AG20443 (cell line): ENCODE results near the gene TAS2R1.

Experiments used
- DNase-seq: peaks from one replicate; pipeline ENCODE4 v3.0.0; 2012; ENCODE audit warnings: low spot score, mixed read lengths

TAS2R1 gene

GRCh38 chr5:9630251-9630650, at the start of gene TAS2R1:
Gene TAS2R1, minus strand, starts transcription at chr5:9630351. Its CDS starts 319 bp downstream, at chr5:9630032.
- DNase-seq = no peak

GRCh38 chr5:9670371-9670770, 40.2 kb upstream of the TAS2R1 start:
- no peak for DNase-seq

- DNase-seq = no peak
These were observed 37.8 kb upstream of the TAS2R1 start for GRCh38 chr5:9667906-9668305.

- no peak for DNase-seq
These were observed 33.7 kb upstream of the TAS2R1 start for GRCh38 chr5:9663891-9664290.

DNA sequence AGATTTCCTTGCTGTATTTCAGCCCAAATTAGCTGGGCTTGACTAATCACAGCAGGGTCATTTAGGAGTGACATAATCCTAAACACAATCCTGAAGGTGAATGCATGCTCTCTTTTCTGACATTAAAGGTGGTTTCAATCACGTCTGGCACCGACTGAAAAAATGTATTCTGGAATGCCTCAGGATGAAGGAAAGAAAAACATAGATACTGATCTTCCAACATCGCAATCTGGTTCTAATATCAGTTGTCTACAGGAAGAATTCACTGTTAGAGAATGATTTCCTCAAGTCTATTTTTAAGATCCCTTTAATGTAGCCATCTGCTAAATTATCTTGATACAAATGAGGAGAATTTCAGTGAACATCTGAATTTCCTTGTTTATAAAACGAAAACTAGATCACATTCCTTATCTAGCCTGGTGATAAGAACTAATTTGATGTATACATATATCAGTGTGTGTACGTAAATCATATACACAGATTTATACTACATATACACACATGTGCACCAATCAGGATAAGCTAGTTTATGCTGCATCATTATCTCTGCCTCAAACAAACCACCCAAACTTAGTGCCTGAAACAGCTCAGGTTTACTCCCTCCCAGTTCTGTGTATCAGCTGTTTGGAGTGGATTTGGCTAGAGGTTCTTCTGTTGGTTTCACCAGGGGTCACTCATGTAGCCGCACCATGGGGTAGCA, 31.3 kb upstream of the TAS2R1 start:
- no peak for DNase-seq

- peak; percentile 54 for DNase-seq
These were observed 28.6 kb upstream of the TAS2R1 start for GRCh38 chr5:9658706-9659105.

GRCh38 chr5:9657819-9658218, 27.7 kb upstream of the TAS2R1 start:
- DNase-seq = no peak

DNA sequence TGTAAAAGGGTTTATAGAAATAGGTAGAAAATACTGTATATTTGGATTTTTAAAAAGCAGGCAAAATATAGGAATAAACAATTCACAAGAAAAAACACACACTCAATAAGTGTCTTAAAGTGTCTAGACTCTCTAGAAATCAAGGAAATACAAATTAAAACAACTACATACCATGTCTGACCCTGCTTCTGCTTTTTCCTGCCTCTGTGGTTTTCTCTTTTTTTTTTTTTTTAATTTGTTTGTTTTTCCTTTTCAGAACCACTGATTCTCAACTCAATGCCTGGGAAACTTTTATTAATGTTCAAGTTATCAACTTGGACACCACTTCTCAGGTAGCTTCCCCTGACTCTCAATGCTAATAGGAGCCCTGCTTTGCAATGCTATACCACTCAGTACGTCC, 25.5 kb upstream of the TAS2R1 start:
- no peak for DNase-seq

DNA sequence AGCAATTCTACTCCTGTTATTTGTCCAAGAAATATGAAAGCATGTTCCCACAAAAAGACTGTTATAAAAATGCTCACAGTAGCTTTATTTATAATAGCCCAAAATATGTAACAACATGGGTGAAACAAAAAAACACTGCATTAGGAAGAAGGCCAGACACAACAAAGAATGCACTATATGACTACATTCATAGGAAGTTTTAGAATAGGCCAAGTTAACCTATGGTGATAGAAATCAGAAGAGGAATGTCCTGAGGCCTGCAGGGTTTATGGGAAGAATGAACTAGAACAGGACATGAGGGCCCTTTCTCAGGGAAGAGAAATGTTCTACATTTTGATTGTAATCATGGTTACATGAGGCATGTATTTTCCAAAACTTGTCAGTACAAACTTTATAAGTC, 24.7 kb upstream of the TAS2R1 start:
- DNase-seq = no peak

GRCh38 chr5:9653811-9654210, 23.7 kb upstream of the TAS2R1 start:
- peak; percentile 88 for DNase-seq

DNA sequence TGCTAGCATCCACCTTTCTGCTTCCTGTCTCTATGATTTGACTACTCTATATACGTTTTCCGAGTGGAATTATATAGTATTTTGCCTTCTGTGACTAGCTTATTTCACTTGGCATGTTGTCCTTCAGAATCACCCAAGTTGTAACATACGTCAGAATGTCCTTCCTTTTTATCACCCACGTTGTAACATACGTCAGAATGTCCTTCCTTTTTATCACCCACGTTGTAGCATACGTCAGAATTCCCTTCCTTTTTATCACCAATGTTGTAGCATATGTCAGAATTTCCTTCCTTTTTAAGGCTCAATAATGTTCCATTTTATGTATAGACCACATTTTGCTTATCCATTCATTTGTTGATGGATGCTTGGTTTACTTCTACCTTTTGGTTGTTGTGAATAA, 22.9 kb upstream of the TAS2R1 start:
- DNase-seq = no peak

DNA sequence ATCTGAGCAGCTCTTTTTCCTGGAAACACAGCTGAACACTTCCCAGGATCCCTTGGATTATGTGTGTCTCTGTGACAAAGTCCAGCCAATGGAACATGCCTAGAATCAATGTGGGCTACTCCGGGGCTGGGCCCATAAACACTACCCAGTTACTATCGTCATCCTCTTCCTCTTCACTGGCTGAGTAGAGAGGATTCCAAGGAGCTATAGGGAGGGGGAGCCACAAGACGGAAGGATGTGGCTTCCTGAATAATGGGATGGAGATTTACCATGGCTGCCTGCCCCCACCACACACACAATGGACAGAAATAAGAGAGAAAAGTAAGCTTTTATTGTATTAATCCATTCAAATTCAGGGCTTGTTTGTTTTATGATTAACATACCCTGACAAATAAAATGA, 22.1 kb upstream of the TAS2R1 start:
- no peak for DNase-seq

DNA sequence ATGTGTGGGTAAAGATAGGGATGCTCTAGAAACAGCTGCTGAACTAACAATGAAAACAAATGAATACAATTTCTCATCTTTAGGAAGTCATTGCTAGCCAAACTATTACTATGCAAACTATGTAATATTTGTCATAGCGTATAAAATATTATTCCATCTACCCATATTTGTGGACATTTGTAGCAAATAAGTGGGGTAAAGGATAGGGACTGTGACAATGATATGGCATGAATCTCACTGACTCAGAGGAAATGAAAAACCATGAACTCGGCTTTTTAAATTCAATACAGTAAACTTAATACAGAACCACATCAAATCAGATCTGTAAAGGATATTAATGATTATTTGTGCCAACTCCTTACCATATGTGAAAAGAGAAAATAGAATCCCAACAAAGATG, 16.7 kb upstream of the TAS2R1 start:
- no peak for DNase-seq

- DNase-seq = peak; percentile 48
These were observed 14.5 kb upstream of the TAS2R1 start for GRCh38 chr5:9644630-9645029.

DNA sequence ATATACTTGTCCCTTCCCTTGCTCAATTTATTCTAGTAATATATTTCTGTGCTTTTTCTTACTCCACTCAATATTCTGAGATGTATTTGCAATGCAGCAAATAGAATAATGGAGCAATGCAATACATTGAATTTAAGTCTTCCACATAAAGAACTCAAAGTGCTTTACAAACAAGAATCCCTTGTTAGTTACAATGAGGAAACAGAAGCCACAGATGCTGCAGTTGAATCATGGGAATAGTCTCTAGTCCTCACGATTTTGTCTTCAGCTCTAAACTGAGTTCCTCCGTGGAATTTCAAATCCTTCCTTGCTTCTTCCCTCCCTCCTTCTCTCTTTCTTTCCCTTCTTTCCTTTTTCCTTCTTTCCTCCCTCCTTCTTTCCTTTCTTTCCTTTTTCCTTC, 12.5 kb upstream of the TAS2R1 start:
- no peak for DNase-seq

DNA sequence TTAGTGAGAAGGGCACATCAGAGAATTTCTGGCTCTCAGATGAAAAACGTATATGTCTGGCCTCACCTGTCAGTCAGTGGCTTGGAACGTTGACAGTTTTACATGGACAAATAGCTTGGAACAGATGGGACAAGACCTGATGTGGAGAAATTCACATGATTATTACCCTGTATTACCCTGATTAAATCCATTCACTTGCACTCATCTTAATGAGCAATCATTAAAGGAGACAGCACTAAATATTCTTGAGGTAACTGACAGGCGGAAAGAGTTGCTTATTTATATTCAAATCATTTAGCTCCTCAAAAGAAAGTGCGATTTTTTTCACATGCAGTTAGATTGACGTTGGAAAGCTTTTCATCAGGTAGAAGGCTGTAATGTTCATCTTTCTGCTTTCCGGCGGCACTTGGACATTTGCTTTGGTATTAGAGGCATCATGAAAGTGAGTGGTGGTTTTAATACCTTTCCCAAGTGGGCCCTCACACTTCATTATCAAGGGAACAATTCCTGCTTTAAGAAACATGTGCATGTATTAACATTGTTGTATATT, 11.7 kb upstream of the TAS2R1 start:
- DNase-seq = no peak

- no peak for DNase-seq
These were observed 2.3 kb upstream of the TAS2R1 start for GRCh38 chr5:9632495-9632894.

DNA sequence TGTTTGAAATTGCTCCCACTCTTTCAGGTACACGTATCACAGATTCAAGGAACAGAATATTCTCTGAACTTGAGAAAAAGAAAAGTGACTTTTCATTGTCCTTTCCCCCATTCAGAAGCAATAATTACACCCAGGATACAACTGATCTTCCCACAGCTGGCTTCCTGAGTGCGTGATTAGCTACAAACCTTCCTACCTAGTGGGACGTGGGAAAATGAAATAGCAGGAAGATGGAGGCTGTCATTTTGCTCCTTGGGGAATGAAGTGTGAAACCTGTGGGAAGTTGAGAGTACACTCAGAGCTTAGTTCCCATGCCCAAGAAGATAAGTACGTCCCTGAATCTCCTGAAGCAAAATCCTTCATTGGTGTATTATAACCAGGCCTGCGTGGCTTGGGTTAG, 2.6 kb downstream of the TAS2R1 start:
- no peak for DNase-seq

DNA sequence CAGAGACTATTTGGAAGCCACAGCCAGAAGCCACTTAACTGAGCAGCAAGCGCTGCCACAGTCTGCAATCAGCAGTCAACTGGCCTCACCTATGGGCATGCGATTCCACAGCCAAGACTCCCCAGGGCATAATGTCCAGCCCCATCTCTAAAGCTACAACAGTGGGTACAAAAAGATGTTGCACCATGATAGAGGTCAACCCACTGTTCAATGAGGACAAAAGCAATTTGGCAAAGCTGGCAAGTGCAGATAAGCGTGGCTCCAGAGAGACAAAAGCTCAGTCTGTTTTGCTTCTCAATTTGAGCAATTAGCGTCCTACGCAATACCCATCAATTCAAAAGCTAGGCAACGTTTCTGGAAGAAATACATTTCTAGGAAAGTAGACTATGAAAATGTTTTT, 3.2 kb downstream of the TAS2R1 start:
- DNase-seq = no peak

- DNase-seq = no peak
These were observed 4.4 kb downstream of the TAS2R1 start for GRCh38 chr5:9625731-9626130.

- no peak for DNase-seq
These were observed 4.9 kb downstream of the TAS2R1 start for GRCh38 chr5:9625286-9625685.

- DNase-seq = no peak
These were observed 5.8 kb downstream of the TAS2R1 start for GRCh38 chr5:9624196-9624947.

GRCh38 chr5:9623661-9624060, 6.5 kb downstream of the TAS2R1 start:
- no peak for DNase-seq
